ENCODE results near the gene NBAS.

NBAS gene

GRCh38 chr2:15200581-15200980 is 360.6 kb downstream of the NBAS start:
- Histone ChIP-seq H3K9me3 (ENCODE audit: control insufficient read depth, low read length) (no peaks in the 10 kb centered on the region), H3K4me1 (ENCODE audit: control insufficient read depth, insufficient read depth, low read depth, low read length) (peaks cover 2% of the 10 kb centered on the region), H2AK5ac (ENCODE audit: low read length, severe bottlenecking) (no peak overlapping the region), H3K9ac (ENCODE audit: low read length) (no peak overlapping the region), H2BK120ac (ENCODE audit: low read depth, low read length) (no peak overlapping the region), H2BK5ac (ENCODE audit: low read depth, low read length, poor library complexity, severe bottlenecking) (no peak overlapping the region), H4K8ac (ENCODE audit: low read length) (no peak overlapping the region), H3K23ac (ENCODE audit: low read length in 2 of 2) (no peak overlapping the region), H3K18ac (ENCODE audit: low read depth in 1 of 2, low read length in 2 of 2) (no peak overlapping the region), H3K27ac (ENCODE audit: low read length, poor library complexity, severe bottlenecking) (no peak overlapping the region), H2BK12ac (ENCODE audit: low read length in 2 of 2) (no peak overlapping the region), H3K79me1 (replicated peaks; ENCODE audit: low read length, poor library complexity, severe bottlenecking) (peaks cover 4% of the 10 kb centered on the region), H3K27me3 (ENCODE audit: control insufficient read depth in 1 of 2, insufficient read depth in 1 of 2, low read length in 2 of 2) (no peaks in the 10 kb centered on the region), H3K4me3 (ENCODE audit: insufficient read depth in 1 of 2, low read depth in 1 of 2, low read length in 2 of 2) (no peak overlapping the region), H3K14ac (ENCODE audit: low read length in 2 of 2) (no peak overlapping the region), H3K4me2 (ENCODE audit: low read length, poor library complexity, severe bottlenecking) (no peak overlapping the region), H3K36me3 (ENCODE audit: control insufficient read depth in 1 of 2, insufficient read depth in 2 of 2, low read depth in 1 of 2, low read length in 2 of 2) (peaks cover 0 to 10% of the 10 kb centered on the region in 2 experiments), H4K91ac (ENCODE audit: low read length) (no peak overlapping the region), H3K4ac (ENCODE audit: low read depth in 1 of 2, low read length in 2 of 2) (no peak overlapping the region), H2BK15ac (ENCODE audit: low read depth, poor library complexity, severe bottlenecking) (no peak overlapping the region), H2AFZ (ENCODE audit: low read depth, low read length) (no peak overlapping the region)
- no peak for DNase-seq

DNA sequence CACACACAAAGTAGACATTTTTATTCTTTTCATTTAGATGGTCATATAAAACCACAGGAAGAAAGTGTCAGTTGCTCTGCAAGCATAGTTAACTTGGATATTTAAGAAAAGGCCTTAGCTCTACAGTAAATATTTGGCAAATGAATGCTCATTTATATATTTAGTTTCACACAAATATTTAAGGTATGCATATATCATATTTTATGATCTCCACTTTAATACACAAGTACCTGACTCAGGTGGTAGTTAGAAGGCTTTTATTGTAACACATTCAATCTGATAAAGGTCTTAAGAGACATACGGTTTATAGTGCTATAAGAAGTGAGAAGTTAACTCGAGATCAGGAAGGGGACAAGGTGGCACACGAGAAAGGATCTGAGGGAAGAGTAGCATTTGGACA is 363.1 kb downstream of the NBAS start:
- Histone ChIP-seq H3K9me3 (ENCODE audit: control insufficient read depth, low read length) (no peaks in the 10 kb centered on the region), H4K8ac (ENCODE audit: low read length) (no peak overlapping the region), H3K4me3 (ENCODE audit: insufficient read depth in 1 of 2, low read depth in 1 of 2, low read length in 2 of 2) (no peak overlapping the region), H3K18ac (ENCODE audit: low read depth in 1 of 2, low read length in 2 of 2) (no peak overlapping the region), H3K4me2 (ENCODE audit: low read length, poor library complexity, severe bottlenecking) (no peak overlapping the region), H3K14ac (ENCODE audit: low read length in 2 of 2) (no peak overlapping the region), H2BK15ac (ENCODE audit: low read depth, poor library complexity, severe bottlenecking) (no peak overlapping the region), H3K4ac (ENCODE audit: low read depth in 1 of 2, low read length in 2 of 2) (no peak overlapping the region), H3K36me3 (ENCODE audit: control insufficient read depth in 1 of 2, insufficient read depth in 2 of 2, low read depth in 1 of 2, low read length in 2 of 2) (peaks cover 0 to 6% of the 10 kb centered on the region in 2 experiments), H3K23ac (ENCODE audit: low read length in 2 of 2) (no peak overlapping the region), H3K27me3 (ENCODE audit: control insufficient read depth in 1 of 2, insufficient read depth in 1 of 2, low read length in 2 of 2) (no peaks in the 10 kb centered on the region), H2BK120ac (ENCODE audit: low read depth, low read length) (no peak overlapping the region), H3K27ac (ENCODE audit: low read length, poor library complexity, severe bottlenecking) (no peak overlapping the region), H4K91ac (ENCODE audit: low read length) (no peak overlapping the region), H3K9ac (ENCODE audit: low read length) (no peak overlapping the region), H3K79me1 (replicated peaks; ENCODE audit: low read length, poor library complexity, severe bottlenecking) (peaks cover 2% of the 10 kb centered on the region), H2BK5ac (ENCODE audit: low read depth, low read length, poor library complexity, severe bottlenecking) (no peak overlapping the region), H2AK5ac (ENCODE audit: low read length, severe bottlenecking) (no peak overlapping the region), H2BK12ac (ENCODE audit: low read length in 2 of 2) (no peak overlapping the region), H2AFZ (ENCODE audit: low read depth, low read length) (no peak overlapping the region), H3K4me1 (ENCODE audit: control insufficient read depth, insufficient read depth, low read depth, low read length) (no peaks in the 10 kb centered on the region)
- no peak for DNase-seq
- 94% methylated on average over 3 of the region's 3 CpGs for WGBS

DNA sequence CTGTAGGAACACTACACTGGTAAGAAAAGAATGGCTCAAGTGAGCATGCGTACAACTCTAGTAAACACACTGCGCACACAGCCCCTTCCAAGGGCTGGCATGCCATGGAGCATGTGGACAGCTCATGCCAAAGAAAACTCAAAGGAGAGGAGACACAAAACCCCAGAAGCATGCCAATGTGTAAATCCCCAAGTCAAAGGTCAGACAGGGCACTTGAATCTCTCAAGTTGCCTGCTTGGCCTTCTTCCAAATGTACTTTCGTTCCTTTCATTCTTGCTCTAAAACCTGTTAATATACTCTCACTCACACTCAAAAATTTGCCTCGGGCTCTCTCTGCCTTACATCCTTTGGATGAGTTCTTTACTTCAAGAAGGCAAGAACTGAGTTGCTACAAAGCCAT is 365.3 kb downstream of the NBAS start:
- Histone ChIP-seq H3K9me3 (ENCODE audit: control insufficient read depth, low read length) (no peaks in the 10 kb centered on the region), H3K27me3 (ENCODE audit: control insufficient read depth in 1 of 2, insufficient read depth in 1 of 2, low read length in 2 of 2) (no peaks in the 10 kb centered on the region), H3K27ac (ENCODE audit: low read length, poor library complexity, severe bottlenecking) (no peak overlapping the region), H3K23ac (ENCODE audit: low read length in 2 of 2) (no peak overlapping the region), H3K79me1 (replicated peaks; ENCODE audit: low read length, poor library complexity, severe bottlenecking) (peaks cover 2% of the 10 kb centered on the region), H3K4ac (ENCODE audit: low read depth in 1 of 2, low read length in 2 of 2) (no peak overlapping the region), H2BK120ac (ENCODE audit: low read depth, low read length) (no peak overlapping the region), H3K4me2 (ENCODE audit: low read length, poor library complexity, severe bottlenecking) (no peak overlapping the region), H3K4me3 (ENCODE audit: insufficient read depth in 1 of 2, low read depth in 1 of 2, low read length in 2 of 2) (no peak overlapping the region), H3K18ac (ENCODE audit: low read depth in 1 of 2, low read length in 2 of 2) (no peak overlapping the region), H3K9ac (ENCODE audit: low read length) (no peak overlapping the region), H2AK5ac (ENCODE audit: low read length, severe bottlenecking) (no peak overlapping the region), H2BK12ac (ENCODE audit: low read length in 2 of 2) (no peak overlapping the region), H2BK15ac (ENCODE audit: low read depth, poor library complexity, severe bottlenecking) (no peak overlapping the region), H2BK5ac (ENCODE audit: low read depth, low read length, poor library complexity, severe bottlenecking) (no peak overlapping the region), H4K91ac (ENCODE audit: low read length) (no peak overlapping the region), H4K8ac (ENCODE audit: low read length) (no peak overlapping the region), H3K4me1 (ENCODE audit: control insufficient read depth, insufficient read depth, low read depth, low read length) (no peaks in the 10 kb centered on the region), H3K36me3 (ENCODE audit: control insufficient read depth in 1 of 2, insufficient read depth in 2 of 2, low read depth in 1 of 2, low read length in 2 of 2) (peaks cover 0 to 6% of the 10 kb centered on the region in 2 experiments), H2AFZ (ENCODE audit: low read depth, low read length) (no peak overlapping the region), H3K14ac (ENCODE audit: low read length in 2 of 2) (no peak overlapping the region)
- WGBS = 83% methylated on average over 4 of the region's 4 CpGs
- peak; percentile 12 for DNase-seq

GRCh38 chr2:15191789-15192188 is 369.3 kb downstream of the NBAS start:
- H2AFZ ChIP-seq (ENCODE audit: low read depth, low read length) = no peak overlapping the region
- no peak overlapping the region for H3K14ac ChIP-seq (ENCODE audit: low read length in 2 of 2)
- H3K9ac ChIP-seq (ENCODE audit: low read length) = no peak overlapping the region
- no peaks in the 10 kb centered on the region for H3K9me3 ChIP-seq (ENCODE audit: control insufficient read depth, low read length)
- H3K27ac ChIP-seq (ENCODE audit: low read length, poor library complexity, severe bottlenecking) = no peak overlapping the region
- H2BK120ac ChIP-seq (ENCODE audit: low read depth, low read length) = no peak overlapping the region
- no peak overlapping the region for H3K23ac ChIP-seq (ENCODE audit: low read length in 2 of 2)
- H4K8ac ChIP-seq (ENCODE audit: low read length) = no peak overlapping the region
- no peak overlapping the region for H2AK5ac ChIP-seq (ENCODE audit: low read length, severe bottlenecking)
- no peak for DNase-seq
- H3K79me1 ChIP-seq (replicated peaks; ENCODE audit: low read length, poor library complexity, severe bottlenecking) = no peaks in the 10 kb centered on the region
- H2BK15ac ChIP-seq (ENCODE audit: low read depth, poor library complexity, severe bottlenecking) = no peak overlapping the region
- no peak overlapping the region for H3K4me2 ChIP-seq (ENCODE audit: low read length, poor library complexity, severe bottlenecking)
- H3K36me3 ChIP-seq (ENCODE audit: control insufficient read depth in 1 of 2, insufficient read depth in 2 of 2, low read depth in 1 of 2, low read length in 2 of 2) = peaks cover 7 to 23% of the 10 kb centered on the region in 2 experiments
- H3K4ac ChIP-seq (ENCODE audit: low read depth in 1 of 2, low read length in 2 of 2) = no peak overlapping the region
- H4K91ac ChIP-seq (ENCODE audit: low read length) = no peak overlapping the region
- no peak overlapping the region for H2BK5ac ChIP-seq (ENCODE audit: low read depth, low read length, poor library complexity, severe bottlenecking)
- H3K18ac ChIP-seq (ENCODE audit: low read depth in 1 of 2, low read length in 2 of 2) = no peak overlapping the region
- WGBS = 93% methylated on average over 3 of the region's 4 CpGs
- H2BK12ac ChIP-seq (ENCODE audit: low read length in 2 of 2) = no peak overlapping the region
- no peak overlapping the region for H3K4me3 ChIP-seq (ENCODE audit: insufficient read depth in 1 of 2, low read depth in 1 of 2, low read length in 2 of 2)
- H3K27me3 ChIP-seq (ENCODE audit: control insufficient read depth in 1 of 2, insufficient read depth in 1 of 2, low read length in 2 of 2) = no peaks in the 10 kb centered on the region
- H3K4me1 ChIP-seq (ENCODE audit: control insufficient read depth, insufficient read depth, low read depth, low read length) = no peaks in the 10 kb centered on the region
